Naive thymus-derived CD8-positive, alpha-beta T cell (primary cell): Measurements from ENCODE around the gene LTBP3. TPM values are rescaled to one million over a fixed set of nuclear protein-coding genes. Genes with fewer than 3 reads are reported as not detected.

Experiments
- ATAC-seq, 2 donors: fragments of 150-1000 bp; cut with Tn5 transposase in 1 of 2; sonication (Bioruptor Pico), chemical (Tn5 transposase) in 1 of 2; 1 replicate in 1 of 2; 2 replicates in 1 of 2; pipeline ENCODE4 v1.10.0; 2021; ENCODE audit warnings: mild to moderate bottlenecking in 2 of 2, moderate library complexity in 2 of 2
- POLR2A ChIA-PET: fragments of 350-600 bp; sonication (Branson Sonifier 250); formaldehyde crosslinking; loops from one replicate; lab custom pipeline; 2021; ENCODE audit warnings: antibody characterized with exemption; lab: Charles Lee
- DNase-seq, 10 donors: peaks; one replicate each; pipeline versions ENCODE4 v3.0.0 to v3.0.0-alpha.2; 2020 to 2022
- H3K27ac Mint-ChIP-seq, 10 donors: one replicate each; pipeline ENCODE4 v1.8.0; 2020 to 2022; ENCODE audit warnings: mild to moderate bottlenecking in 10 of 10, mixed read lengths in 10 of 10, moderate library complexity in 4 of 10, inconsistent platforms in 1 of 10
- H3K27me3 Mint-ChIP-seq, 5 donors: one replicate each; pipeline ENCODE4 v1.8.0; 2021 to 2022; ENCODE audit warnings: mixed read lengths in 5 of 5
- H3K36me3 Mint-ChIP-seq, 3 donors: one replicate each; pipeline ENCODE4 v1.8.0; 2020 to 2022; ENCODE audit warnings: mixed read lengths in 3 of 3, mild to moderate bottlenecking in 2 of 3, inconsistent platforms in 1 of 3
- H3K4me1 Mint-ChIP-seq, 4 donors: one replicate each; pipeline ENCODE4 v1.8.0; 2021 to 2022; ENCODE audit warnings: mixed read lengths in 4 of 4
- H3K4me3 Mint-ChIP-seq, 10 donors: one replicate each; pipeline ENCODE4 v1.8.0; 2020 to 2022; ENCODE audit warnings: mild to moderate bottlenecking in 10 of 10, mixed read lengths in 10 of 10, moderate library complexity in 6 of 10, inconsistent platforms in 1 of 10
- H3K9me3 Mint-ChIP-seq, 9 donors: one replicate each; pipeline ENCODE4 v1.8.0; 2020 to 2022; ENCODE audit warnings: mixed read lengths in 9 of 9, mild to moderate bottlenecking in 3 of 9, inconsistent platforms in 1 of 9, moderate library complexity in 1 of 9
- polyA plus RNA-seq, 3 donors: library from polyadenylated mRNA; unstranded; fragments of 300-500 nt; fragmentation: Illumina TruSeq; gene quantifications; one replicate each; pipeline ENCODE4 v1.2.3, GENCODE V29; 2021
- total RNA-seq, 8 experiments: library from RNA in 2 of 8; stranded (reverse) in 2 of 8; gene quantifications; one replicate each; pipeline ENCODE4 v1.2.3 and lab custom pipeline; 2021 to 2026

Gene LTBP3
- total and polyA plus RNA-seq, 5 experiments from 2014 or later = 7.3 to 261 (median 35.0) TPM

DNA sequence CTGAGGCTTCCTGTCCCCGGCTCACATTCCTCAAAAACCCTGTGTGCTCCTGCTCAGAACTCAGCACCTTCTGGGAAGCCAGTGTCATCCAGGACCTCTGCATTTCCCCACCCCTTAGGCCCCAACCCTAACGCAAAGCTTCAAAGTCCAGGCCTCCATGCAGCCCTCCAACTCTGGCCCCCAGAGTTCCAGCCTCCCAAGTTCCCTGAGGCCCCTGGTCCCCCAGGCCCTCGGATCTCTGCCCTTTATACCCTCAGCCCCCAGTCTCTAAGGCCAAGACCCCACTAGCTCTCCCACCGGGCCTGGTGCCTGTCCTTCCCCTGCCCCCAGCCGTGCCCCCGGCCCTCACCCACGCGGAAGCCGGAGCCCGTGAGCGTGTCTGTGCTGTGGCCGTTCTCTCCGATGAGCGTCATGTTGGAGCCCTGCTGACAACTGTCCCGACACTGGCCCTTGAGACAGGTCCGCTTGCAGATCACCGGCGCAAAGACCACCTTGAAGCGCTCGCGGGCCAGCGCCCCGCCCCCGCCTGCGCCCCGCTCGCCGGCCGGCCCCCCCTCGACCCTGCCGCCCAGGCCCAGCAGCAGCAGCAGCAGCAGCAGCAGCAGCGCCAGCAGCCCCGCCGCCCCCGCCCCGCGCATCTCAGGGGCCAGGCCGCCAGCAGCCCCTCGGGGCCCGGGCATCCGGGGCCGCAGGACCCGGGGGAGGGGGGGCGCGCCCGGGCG, 718 bp downstream of the LTBP3 start:
- H3K9me3 Mint-ChIP-seq = no peaks in the 10 kb centered on the region
- POLR2A ChIA-PET = interaction anchor here (0.8 to 7.7 kb wide), 8 partner anchors 8 to 138 kb away, joined by 3 to 149 read pairs (median 10); partner anchors contain the start of genes EHBP1L1, FAM89B, MALAT1 and PCNX3
- peaks cover 0 to 2% (median 0%) of the 10 kb centered on the region in 3 donors for H3K36me3 Mint-ChIP-seq
- no peaks in the 10 kb centered on the region for H3K27me3 Mint-ChIP-seq
- H3K4me3 Mint-ChIP-seq = peak overlapping the region; percentile 82 to 95 (median 91)
- DNase-seq (peak in 2 of 10 donors; percentile 24 to 42), ATAC-seq (peak in 1 of 2 donors; percentile 11)
- peaks cover 40 to 71% (median 64%) of the 10 kb centered on the region in 4 donors for H3K4me1 Mint-ChIP-seq
- peak overlapping the region; percentile 88 to 98 (median 94) for H3K27ac Mint-ChIP-seq

GRCh38 chr11:65556470-65557279, 1.5 kb downstream of the LTBP3 start:
- POLR2A ChIA-PET = interaction anchor here (1.1 to 7.7 kb wide), 7 partner anchors 9 to 137 kb away, joined by 3 to 149 read pairs (median 14); partner anchors contain the start of genes EHBP1L1, FAM89B, MALAT1 and PCNX3
- Mint-ChIP-seq H3K4me3 (peak overlapping the region; percentile 82 to 95 (median 91)), H3K27me3 (no peaks in the 10 kb centered on the region), H3K9me3 (no peaks in the 10 kb centered on the region), H3K27ac (peak overlapping the region; percentile 88 to 98 (median 94)), H3K36me3 (peaks cover 0 to 8% (median 4%) of the 10 kb centered on the region in 3 donors), H3K4me1 (peaks cover 45 to 72% (median 68%) of the 10 kb centered on the region in 4 donors)
- ATAC-seq (no peak), DNase-seq (peak in 1 of 10 donors; percentile 24)

DNA sequence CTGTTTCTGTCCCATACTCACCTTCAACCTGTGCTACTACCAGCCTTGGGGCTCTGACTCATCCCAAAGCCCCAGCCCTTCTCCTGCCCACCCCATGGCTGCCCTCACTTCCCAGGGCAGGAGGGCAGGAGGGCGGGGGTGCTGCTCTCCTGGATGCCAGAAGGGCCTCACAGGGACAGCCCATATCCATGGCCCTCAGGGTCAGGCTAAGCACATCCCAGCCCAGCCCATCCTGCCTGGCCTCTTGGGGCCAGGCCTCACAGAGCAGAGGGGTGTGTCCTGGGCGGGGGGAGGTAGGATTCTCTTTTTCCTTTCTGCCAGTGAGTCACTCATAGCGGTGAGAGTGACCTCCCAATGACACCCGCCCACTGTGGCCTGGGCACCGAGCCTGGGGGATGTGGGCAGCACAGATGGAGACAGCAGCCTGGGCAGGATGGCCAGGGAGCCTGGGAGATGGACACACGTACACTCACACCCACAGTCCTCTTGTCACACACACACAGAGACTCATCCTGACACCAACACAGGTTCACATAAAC, 2.4 kb downstream of the LTBP3 start:
- DNase-seq = no peak
- H3K9me3 Mint-ChIP-seq = no peaks in the 10 kb centered on the region
- H3K27ac Mint-ChIP-seq = peak overlapping the region; percentile 88 to 98 (median 94)
- H3K36me3 Mint-ChIP-seq = peaks cover 0 to 17% (median 10%) of the 10 kb centered on the region in 3 donors
- H3K27me3 Mint-ChIP-seq = no peaks in the 10 kb centered on the region
- H3K4me3 Mint-ChIP-seq = peak overlapping the region; percentile 82 to 95 (median 91)
- POLR2A ChIA-PET = interaction anchor here (0.5 to 7.7 kb wide), 7 partner anchors 10 to 61 kb away, joined by 3 to 149 read pairs (median 5); partner anchors contain the start of genes EHBP1L1, FAM89B, KCNK7 and PCNX3
- ATAC-seq = no peak
- peaks cover 50 to 77% (median 74%) of the 10 kb centered on the region in 4 donors for H3K4me1 Mint-ChIP-seq

DNA sequence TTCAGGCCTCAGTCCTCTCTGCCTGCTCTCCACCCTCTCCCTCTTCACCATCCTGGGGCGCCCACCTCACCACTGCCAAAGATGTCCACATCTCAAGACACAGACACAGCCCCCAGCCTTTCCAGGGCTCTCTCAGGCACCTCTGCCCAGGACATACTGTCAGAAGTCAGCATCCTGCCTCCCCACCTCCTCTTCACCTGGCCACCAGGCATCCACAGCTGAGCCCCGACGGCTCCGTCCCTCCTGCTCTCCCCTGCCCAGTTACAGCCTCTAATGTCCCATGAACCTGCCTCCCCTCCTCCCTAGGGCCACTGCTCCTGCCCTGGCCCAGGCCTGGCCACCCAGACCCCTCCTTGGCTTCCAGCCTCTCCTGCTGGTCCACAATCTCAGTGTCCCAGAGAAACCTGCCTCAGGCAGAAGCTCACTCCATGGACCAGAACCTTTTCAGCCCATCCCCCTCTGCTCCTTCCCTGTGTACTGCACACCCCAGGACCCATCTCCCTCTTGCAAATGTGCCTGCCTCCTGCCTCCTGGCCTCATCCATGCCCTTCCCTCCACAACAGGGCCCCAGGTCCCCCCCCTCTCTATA, 3.2 kb downstream of the LTBP3 start:
- Mint-ChIP-seq H3K9me3 (no peaks in the 10 kb centered on the region), H3K4me1 (peaks cover 43 to 70% (median 68%) of the 10 kb centered on the region in 4 donors), H3K27me3 (no peaks in the 10 kb centered on the region), H3K27ac (peak overlapping the region; percentile 88 to 96 (median 93)), H3K4me3 (peak overlapping the region; percentile 64 to 95 (median 90)), H3K36me3 (peaks cover 0 to 25% (median 11%) of the 10 kb centered on the region in 3 donors)
- POLR2A ChIA-PET = interaction anchor here (0.5 to 7.7 kb wide), 7 partner anchors 11 to 264 kb away, joined by 3 to 149 read pairs (median 5); partner anchors contain the start of genes EHBP1L1, FAM89B, KCNK7 and PCNX3
- DNase-seq (no peak), ATAC-seq (no peak)

DNA sequence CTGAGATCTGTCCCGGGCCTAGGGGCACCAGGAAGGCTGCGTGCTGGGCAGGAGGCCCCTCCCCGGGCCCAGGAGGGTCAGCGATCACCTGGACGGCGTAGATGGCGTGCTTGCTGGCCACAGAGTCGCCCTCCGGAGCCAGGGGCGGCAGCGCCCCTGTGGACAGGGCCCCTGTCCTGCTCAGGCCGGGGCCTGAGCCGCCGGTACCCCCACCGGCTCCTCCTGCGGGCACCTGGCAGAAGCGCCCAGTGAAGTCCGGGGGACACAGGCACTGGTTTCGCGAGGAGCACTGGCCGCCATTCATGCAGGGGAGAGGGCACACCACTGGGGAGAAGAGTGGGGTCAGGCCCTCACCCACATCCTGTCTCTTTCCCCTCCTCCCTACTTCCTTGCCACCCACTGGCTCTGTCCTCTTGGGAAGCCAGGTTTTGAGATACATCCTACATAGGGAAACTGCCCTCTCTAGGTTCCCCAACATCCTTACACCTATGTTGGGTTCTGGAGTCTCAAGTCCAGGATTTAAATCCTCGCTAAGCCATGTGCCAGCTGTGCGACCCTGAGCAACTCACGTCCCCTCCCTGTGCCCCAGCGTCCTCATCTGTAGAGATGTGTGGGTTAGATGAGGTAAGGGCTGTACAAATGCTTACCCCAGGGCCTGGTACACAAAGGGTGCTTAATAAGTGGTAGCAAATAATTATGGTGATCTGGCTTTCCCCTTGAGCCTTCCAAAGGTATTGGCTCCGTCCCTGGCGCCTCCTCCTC, 3.9 kb downstream of the LTBP3 start:
- peak in 2 of 10 donors; percentile 29 to 44 for DNase-seq
- peak in 1 of 2 donors; percentile 9 for ATAC-seq
- H3K4me1 Mint-ChIP-seq = peaks cover 42 to 67% (median 64%) of the 10 kb centered on the region in 4 donors
- no peaks in the 10 kb centered on the region for H3K9me3 Mint-ChIP-seq
- no peaks in the 10 kb centered on the region for H3K27me3 Mint-ChIP-seq
- POLR2A ChIA-PET = interaction anchor here (1.0 to 7.7 kb wide), 8 partner anchors 11 to 61 kb away, joined by 4 to 149 read pairs (median 20); partner anchors contain the start of genes EHBP1L1, FAM89B, MALAT1 and PCNX3
- peak overlapping the region; percentile 64 to 95 (median 90) for H3K4me3 Mint-ChIP-seq
- H3K36me3 Mint-ChIP-seq = peaks cover 0 to 30% (median 11%) of the 10 kb centered on the region in 3 donors
- H3K27ac Mint-ChIP-seq = peak overlapping the region; percentile 88 to 96 (median 93)

DNA sequence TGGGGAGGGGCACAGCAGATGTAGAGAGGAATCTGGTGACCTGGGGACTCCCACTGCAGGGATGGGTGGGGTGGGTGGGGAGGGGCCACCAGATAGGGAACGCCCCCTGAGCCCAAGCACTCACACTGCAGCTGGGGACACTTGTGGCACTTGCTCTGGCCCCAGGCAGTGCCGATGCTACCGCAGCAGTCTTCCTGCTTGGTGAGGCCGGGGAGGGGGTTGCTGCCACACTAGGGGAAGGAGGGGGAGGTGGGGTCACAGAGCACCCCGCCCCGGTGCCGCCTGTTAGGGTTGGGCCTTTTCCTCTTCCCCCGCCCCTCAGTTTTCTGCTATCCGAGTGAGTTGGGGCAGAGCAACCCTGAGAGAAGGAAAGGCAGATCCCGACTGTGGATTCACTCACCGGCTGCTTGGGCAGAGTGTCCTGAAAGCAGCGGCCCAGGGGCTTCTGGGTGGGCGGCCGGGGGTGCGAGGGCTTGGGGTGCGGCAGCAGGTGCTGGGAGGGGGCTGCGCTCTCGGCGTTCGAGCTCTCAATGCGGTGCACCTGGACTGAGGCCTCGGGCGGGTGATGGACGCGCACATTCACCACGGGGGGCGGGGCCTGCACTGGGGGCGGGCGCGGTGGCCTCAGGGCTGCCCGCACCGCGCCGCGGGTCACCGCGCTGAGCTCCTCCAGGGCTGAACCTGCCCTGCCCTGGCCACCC, 4.7 kb downstream of the LTBP3 start:
- H3K4me3 Mint-ChIP-seq = peak overlapping the region; percentile 24 to 91 (median 72)

GRCh38 chr11:65552388-65552951, 5.7 kb downstream of the LTBP3 start:
- Mint-ChIP-seq H3K27ac (peak overlapping the region; percentile 61 to 93 (median 82)), H3K4me1 (peaks cover 50 to 79% (median 76%) of the 10 kb centered on the region in 4 donors), H3K36me3 (peaks cover 0 to 43% (median 13%) of the 10 kb centered on the region in 3 donors), H3K27me3 (no peaks in the 10 kb centered on the region), H3K4me3 (peak overlapping the region; percentile 16 to 91 (median 63)), H3K9me3 (no peaks in the 10 kb centered on the region)
- no peak for DNase-seq
- POLR2A ChIA-PET = interaction anchor here (0.6 to 7.7 kb wide), 17 partner anchors 9 to 338 kb away, joined by 3 to 149 read pairs (median 5); partner anchors contain the start of genes CCDC85B, EHBP1L1, FAM89B and MALAT1
- ATAC-seq = no peak

More for the DNA sequence above, 4.7 kb downstream of the LTBP3 start:
- peaks cover 44 to 70% (median 68%) of the 10 kb centered on the region in 4 donors for H3K4me1 Mint-ChIP-seq
- H3K9me3 Mint-ChIP-seq = no peaks in the 10 kb centered on the region
- H3K27ac Mint-ChIP-seq = peak overlapping the region in 6 of 10 donors; percentile 65 to 93 (median 82)
- POLR2A ChIA-PET = interaction anchor here (0.6 to 7.7 kb wide), 11 partner anchors 9 to 337 kb away, joined by 3 to 149 read pairs (median 7); partner anchors contain the start of genes CCDC85B, EHBP1L1, FAM89B and MALAT1
- DNase-seq (peak; percentile 56 to 93 (median 80)), ATAC-seq (peak; percentile 67 to 80)
- no peaks in the 10 kb centered on the region for H3K27me3 Mint-ChIP-seq
- H3K36me3 Mint-ChIP-seq = peaks cover 0 to 36% (median 11%) of the 10 kb centered on the region in 3 donors

GRCh38 chr11:65551572-65552387, 6.4 kb downstream of the LTBP3 start:
- DNase-seq (peak in 7 of 10 donors; percentile 33 to 77 (median 49)), ATAC-seq (peak; percentile 25 to 30)
- POLR2A ChIA-PET = interaction anchor here (0.6 to 7.7 kb wide), 14 partner anchors 8 to 144 kb away, joined by 3 to 149 read pairs (median 6); partner anchors contain the start of genes EHBP1L1, FAM89B, MALAT1 and SCYL1
- peaks cover 0 to 45% (median 13%) of the 10 kb centered on the region in 3 donors for H3K36me3 Mint-ChIP-seq
- peak overlapping the region; percentile 61 to 93 (median 82) for H3K27ac Mint-ChIP-seq
- no peaks in the 10 kb centered on the region for H3K27me3 Mint-ChIP-seq
- H3K9me3 Mint-ChIP-seq = no peaks in the 10 kb centered on the region
- peak overlapping the region; percentile 16 to 91 (median 63) for H3K4me3 Mint-ChIP-seq
- H3K4me1 Mint-ChIP-seq = peaks cover 51 to 77% (median 75%) of the 10 kb centered on the region in 4 donors

- POLR2A ChIA-PET = interaction anchor here (0.6 to 10.5 kb wide), 9 partner anchors 9 to 231 kb away, joined by 3 to 260 read pairs (median 4); partner anchors contain the start of genes EHBP1L1, FAM89B, LTBP3 and ZNRD2
- Mint-ChIP-seq H3K36me3 (peaks cover 0 to 57% (median 13%) of the 10 kb centered on the region in 3 donors), H3K4me3 (peak overlapping the region in 9 of 10 donors; percentile 6 to 72 (median 55)), H3K9me3 (no peaks in the 10 kb centered on the region), H3K4me1 (peaks cover 40 to 76% (median 70%) of the 10 kb centered on the region in 4 donors), H3K27ac (peak overlapping the region in 9 of 10 donors; percentile 44 to 95 (median 84)), H3K27me3 (no peaks in the 10 kb centered on the region)
- no peak for ATAC-seq
- no peak for DNase-seq
Observed at GRCh38 chr11:65549096-65549495, 9.1 kb downstream of the LTBP3 start.
